Measurements from ENCODE around the gene CCDC74B. TPM values are rescaled to one million over a fixed set of nuclear protein-coding genes. Genes with fewer than 3 reads are reported as not detected.
A peak's percentile ranks its signal among the peaks of the same experiment; 100 is the strongest.
"Not testable (repeated sequence)": the region's sequence is repeated elsewhere in the genome, so short reads cannot be mapped to it uniquely, and the experiment has no call there.

Gene CCDC74B
- total RNA-seq, 1 donor from 2014 or later, result 10.3 TPM

DNA sequence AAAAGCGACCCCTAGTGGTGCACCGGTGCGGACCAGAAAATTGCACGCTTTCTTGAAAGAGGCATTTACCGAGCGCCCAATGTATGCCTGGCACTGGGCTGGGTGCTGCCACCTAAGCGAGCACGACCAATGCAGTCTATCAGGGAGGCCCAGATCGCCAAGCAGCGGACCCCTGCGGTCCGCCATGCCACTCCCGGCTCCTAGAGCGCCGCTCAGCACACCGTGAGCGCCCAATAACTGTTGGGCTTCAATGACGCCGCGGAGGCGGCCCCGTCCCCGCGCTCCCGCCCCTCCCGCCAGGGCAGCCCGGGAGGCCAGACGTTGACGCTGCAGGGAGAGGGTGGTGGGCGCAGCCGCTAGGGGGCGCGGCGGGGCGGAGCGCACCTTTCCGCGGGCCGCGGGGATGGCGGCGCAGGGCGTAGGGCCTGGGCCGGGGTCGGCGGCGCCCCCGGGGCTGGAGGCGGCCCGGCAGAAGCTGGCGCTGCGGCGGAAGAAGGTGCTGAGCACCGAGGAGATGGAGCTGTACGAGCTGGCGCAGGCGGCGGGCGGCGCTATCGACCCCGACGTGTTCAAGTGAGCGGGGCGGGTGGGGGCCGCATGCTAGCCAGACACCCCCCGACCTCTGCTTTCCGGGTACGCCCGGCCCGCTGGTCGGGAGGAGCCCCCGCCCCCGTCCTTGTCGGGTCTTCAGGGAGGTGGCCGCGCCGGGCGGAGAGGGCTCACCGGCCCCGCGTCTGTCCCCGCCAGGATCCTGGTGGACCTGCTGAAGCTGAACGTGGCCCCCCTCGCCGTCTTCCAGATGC is 37.2 kb upstream of the CCDC74B start, which contains the start of gene MZT2B:
TSS of gene MZT2B (plus strand) at position 383 of the 803 bp plus-strand sequence. CDS start at position 404, 21 bp downstream.
- Histone ChIP-seq H3K27ac (peak within 1 kb of the TSS; percentile 86), H3K4me3 (peak within 1 kb of the TSS; percentile 88 to 98), H3K4me1 (peaks cover 35% of the 10 kb centered on the region)
- not testable (repeated sequence) for H3K27me3 ChIP-seq; H3K36me3 ChIP-seq; DNase-seq (ENCODE audit: extremely low spot score in 2 of 2); H3K9me3 ChIP-seq
- TF ChIP-seq, protein P1, sequence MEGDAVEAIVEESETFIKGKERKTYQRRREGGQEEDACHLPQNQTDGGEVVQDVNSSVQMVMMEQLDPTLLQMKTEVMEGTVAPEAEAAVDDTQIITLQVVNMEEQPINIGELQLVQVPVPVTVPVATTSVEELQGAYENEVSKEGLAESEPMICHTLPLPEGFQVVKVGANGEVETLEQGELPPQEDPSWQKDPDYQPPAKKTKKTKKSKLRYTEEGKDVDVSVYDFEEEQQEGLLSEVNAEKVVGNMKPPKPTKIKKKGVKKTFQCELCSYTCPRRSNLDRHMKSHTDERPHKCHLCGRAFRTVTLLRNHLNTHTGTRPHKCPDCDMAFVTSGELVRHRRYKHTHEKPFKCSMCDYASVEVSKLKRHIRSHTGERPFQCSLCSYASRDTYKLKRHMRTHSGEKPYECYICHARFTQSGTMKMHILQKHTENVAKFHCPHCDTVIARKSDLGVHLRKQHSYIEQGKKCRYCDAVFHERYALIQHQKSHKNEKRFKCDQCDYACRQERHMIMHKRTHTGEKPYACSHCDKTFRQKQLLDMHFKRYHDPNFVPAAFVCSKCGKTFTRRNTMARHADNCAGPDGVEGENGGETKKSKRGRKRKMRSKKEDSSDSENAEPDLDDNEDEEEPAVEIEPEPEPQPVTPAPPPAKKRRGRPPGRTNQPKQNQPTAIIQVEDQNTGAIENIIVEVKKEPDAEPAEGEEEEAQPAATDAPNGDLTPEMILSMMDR (IDR thresholded peaks at IDR 0.05), result peak; percentile 52 to 87 (median 67)
- TF ChIP-seq POLR2A (IDR thresholded peaks at IDR 0.05), result peak in 1 of 2 donors; percentile 8
- intact Hi-C loops (cut with DNase I), result loop anchor here (10.0 kb wide), 1 partner anchor 163 kb away; the partner anchor contains the start of gene IMP4

DNA sequence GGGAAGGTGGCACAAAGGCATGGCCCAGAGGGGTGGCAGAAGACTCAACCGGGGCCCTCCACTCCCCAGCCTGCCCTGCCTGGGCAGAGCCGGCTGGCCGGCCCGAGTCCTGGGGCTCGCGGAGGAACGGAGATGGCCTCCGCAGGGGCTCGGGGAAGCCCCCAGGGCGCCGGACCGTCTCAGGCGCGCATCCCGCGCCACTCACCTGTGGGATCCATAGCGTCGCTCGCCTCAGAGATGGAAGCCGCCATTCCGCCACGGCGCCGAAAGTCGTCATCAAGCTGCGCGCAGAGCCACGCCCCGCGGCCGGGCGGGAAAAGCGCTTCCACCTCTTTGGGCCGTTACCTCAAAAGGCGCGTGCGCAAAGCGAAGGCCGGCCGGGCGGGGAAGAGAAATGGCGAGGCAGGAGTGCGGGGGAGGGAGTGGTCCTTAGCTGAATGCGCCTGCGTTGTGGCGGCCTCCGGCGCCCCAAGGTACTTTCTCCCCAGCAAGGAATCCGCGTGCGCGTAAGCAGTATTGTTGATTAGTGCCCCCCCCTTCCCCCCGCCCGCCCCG is 36.5 kb upstream of the CCDC74B start, which contains the start of gene SMPD4:
TSS of gene SMPD4 (minus strand) at position 278 of the 555 bp plus-strand sequence. CDS start 5,010 bp downstream, outside the sequence.
- peak within 1 kb of the TSS; percentile 86 for H3K27ac ChIP-seq
- DNase-seq (ENCODE audit: extremely low spot score in 2 of 2), result peak in 1 of 2 donors; percentile 96
- no peaks in the 10 kb centered on the region for H3K9me3 ChIP-seq
- intact Hi-C loops (cut with DNase I), result loop anchor here (10.0 kb wide), 1 partner anchor 163 kb away; the partner anchor contains the start of gene IMP4
- TF ChIP-seq POLR2AphosphoS5 (IDR thresholded peaks at IDR 0.05; ENCODE audit: insufficient read depth in 1 of 2, low read depth in 1 of 2), result peak; percentile 85
- TF ChIP-seq, protein P1 (IDR thresholded peaks at IDR 0.05), result no peak
- TF ChIP-seq POLR2A (IDR thresholded peaks at IDR 0.05), result peak in 1 of 2 donors; percentile 8
- H3K27me3 ChIP-seq, result no peaks in the 10 kb centered on the region
- H3K4me1 ChIP-seq, result peaks cover 35% of the 10 kb centered on the region
- peak within 1 kb of the TSS; percentile 88 to 98 for H3K4me3 ChIP-seq
- H3K36me3 ChIP-seq, result no peaks in the 10 kb centered on the region

DNA sequence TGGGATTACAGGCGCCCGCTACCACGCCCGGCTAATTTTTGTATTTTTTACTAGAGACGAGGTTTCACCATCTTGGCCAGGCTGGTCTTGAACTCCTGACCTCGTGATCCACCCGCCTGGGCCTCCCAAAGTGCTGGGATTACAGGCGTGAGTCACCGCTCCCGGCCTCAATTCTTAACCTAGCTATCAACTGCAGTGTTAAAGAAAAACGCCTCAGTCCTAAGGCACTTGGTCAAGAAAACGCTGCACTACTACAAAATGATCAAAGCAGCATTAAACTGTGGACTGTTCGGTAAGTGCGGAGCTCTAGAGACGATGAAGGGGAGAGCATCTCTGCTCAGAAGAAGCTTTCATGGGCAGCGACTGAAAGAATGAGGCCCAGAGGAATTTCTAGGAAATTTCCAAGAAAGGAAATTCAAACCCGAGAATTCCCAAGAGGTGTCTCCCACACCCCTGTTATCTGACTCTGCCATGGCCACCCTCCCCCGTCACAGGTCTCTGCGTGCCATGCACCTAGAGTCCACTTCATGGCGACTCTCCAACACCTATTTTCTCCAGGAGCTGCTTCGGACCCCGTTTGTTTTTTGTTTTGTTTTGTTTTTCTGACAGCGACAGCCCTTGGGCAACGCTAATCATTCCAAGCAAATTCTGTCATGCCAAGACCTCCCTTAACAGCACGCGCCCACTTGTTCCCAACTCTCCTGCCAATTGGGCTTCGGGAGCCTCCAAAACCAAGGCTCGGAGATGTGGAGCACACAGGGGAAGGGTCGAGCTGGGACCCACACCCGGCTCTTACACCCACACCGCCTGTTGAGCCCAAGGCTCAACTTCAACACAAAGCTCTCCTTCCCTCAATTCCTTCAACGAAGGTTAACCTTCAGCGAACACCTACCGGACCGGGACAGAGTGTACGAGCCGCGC is 35.8 kb upstream of the CCDC74B start:
- peaks cover 35% of the 10 kb centered on the region for H3K4me1 ChIP-seq
- not testable (repeated sequence) for H3K36me3 ChIP-seq; DNase-seq (ENCODE audit: extremely low spot score in 2 of 2); H3K27me3 ChIP-seq; H3K9me3 ChIP-seq
- intact Hi-C loops (cut with DNase I), result loop anchor here (10.0 kb wide), 1 partner anchor 164 kb away; the partner anchor contains the start of gene IMP4
- peak overlapping the region; percentile 88 to 98 for H3K4me3 ChIP-seq
- H3K27ac ChIP-seq, result peak overlapping the region; percentile 86

DNA sequence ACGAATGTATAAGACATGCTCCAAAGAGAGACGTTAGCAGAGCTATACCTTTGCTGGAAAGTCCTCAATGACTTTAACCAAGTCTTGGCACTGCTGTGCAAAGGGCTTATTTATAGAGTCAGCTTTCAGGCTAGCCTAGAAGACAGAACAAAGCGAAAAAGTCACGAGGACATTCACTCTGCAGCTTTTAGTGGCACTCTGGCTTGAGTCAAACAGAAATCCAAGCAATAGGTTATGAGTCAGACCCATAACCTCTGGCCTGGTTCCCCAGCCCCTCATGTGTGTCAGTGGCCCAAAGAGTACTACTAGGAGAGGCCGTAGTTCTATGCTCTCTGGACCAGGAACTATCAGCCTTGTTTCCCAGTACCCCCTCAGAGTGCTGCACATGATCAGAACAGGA is 30.0 kb upstream of the CCDC74B start:
- H3K36me3 ChIP-seq, result peaks cover 0 to 32% of the 10 kb centered on the region in 2 donors
- intact Hi-C loops (cut with DNase I); H3K27me3 ChIP-seq; H3K27ac ChIP-seq; H3K9me3 ChIP-seq; H3K4me1 ChIP-seq; H3K4me3 ChIP-seq; DNase-seq (ENCODE audit: extremely low spot score in 2 of 2): not testable (repeated sequence)

DNA sequence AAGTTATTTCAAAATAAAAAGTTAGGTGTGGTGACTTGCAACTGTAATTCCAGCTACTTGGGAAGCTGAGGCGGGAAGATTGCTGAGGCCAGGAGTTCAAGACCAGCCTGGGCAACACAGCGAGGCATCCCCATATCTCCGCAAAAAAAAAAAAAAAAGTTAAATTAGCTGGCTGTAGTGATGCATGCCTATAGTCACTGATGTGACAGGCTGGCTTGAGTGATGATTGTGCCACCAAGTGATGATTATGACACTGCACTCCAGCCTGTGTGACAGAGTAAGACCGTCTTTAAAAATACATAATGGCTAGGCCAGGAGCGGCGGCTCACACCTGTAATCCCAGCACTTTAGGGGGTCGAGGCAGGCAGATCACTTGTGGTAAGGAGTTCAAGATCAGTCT is 25.0 kb upstream of the CCDC74B start:
- intact Hi-C loops (cut with DNase I), result no loop called here
- no peak overlapping the region for H3K27ac ChIP-seq
- TF ChIP-seq POLR2A (IDR thresholded peaks at IDR 0.05), result no peak

DNA sequence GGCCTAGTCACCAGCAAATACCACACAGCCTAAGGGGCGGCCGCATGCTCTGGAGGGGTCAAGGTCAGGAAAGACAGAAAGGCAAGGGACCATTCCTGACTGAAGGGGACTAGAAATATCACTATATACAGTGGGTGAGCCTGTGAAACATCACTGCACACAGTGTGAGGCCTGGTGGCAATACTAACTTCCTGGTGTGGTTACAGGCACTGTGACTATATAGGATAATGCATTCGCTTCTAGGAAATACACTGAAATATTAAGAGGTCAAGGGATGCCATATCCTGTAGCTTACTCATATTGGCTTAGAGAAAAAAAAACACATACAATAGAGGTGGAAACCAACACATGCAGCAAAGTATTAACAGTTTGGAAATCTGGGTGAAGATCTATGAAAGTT is 24.3 kb upstream of the CCDC74B start:
- H3K4me1 ChIP-seq; H3K4me3 ChIP-seq; H3K9me3 ChIP-seq; H3K27me3 ChIP-seq; DNase-seq (ENCODE audit: extremely low spot score in 2 of 2); H3K27ac ChIP-seq; intact Hi-C loops (cut with DNase I): not testable (repeated sequence)
- peaks cover 0 to 47% of the 10 kb centered on the region in 2 donors for H3K36me3 ChIP-seq

More for the DNA sequence above, 25.0 kb upstream of the CCDC74B start:
- H3K9me3 ChIP-seq, result no peaks in the 10 kb centered on the region
- no peak overlapping the region for H3K4me3 ChIP-seq
- no peak for DNase-seq (ENCODE audit: extremely low spot score in 2 of 2)
- H3K27me3 ChIP-seq, result no peaks in the 10 kb centered on the region
- H3K4me1 ChIP-seq, result no peaks in the 10 kb centered on the region
- H3K36me3 ChIP-seq, result peaks cover 0 to 47% of the 10 kb centered on the region in 2 donors

DNA sequence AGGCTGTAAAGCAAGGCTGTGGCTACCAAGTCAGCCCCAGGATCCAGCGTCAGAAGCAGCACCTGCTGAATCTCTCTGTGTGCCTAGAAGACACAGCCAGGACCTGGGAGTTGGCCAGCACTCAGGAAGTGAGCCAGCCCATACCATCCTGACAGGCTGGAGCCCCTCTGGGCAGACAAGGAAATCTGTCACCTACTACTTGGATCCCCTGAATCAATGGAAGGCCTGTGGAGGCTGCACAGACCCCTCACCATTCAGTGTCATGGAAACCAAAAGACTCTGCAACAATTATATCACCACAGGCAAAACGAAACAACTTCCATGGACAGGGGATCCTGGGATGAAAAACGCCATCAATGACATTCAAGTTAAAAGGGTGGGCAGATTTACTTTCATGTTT is 21.7 kb upstream of the CCDC74B start:
- H3K27ac ChIP-seq; intact Hi-C loops (cut with DNase I); DNase-seq (ENCODE audit: extremely low spot score in 2 of 2); H3K27me3 ChIP-seq; H3K4me3 ChIP-seq; H3K4me1 ChIP-seq; H3K9me3 ChIP-seq: not testable (repeated sequence)
- H3K36me3 ChIP-seq, result peaks cover 0 to 42% of the 10 kb centered on the region in 2 donors

Data from vagina (tissue), 2 donors.